CD4-positive, alpha-beta T cell treated with Interferon gamma for 1 hour (primary cell): Measurements from ENCODE around the gene MTMR6.
"Not testable (repeated sequence)": the region's sequence is repeated elsewhere in the genome, so short reads cannot be mapped to it uniquely, and the experiment has no call there.

Experiments
- DNase-seq: peaks from one replicate; pipeline ENCODE4 v3.0.0-alpha.2; 2020

Gene MTMR6

GRCh38 chr13:25286969-25287961, at the start of gene MTMR6:
MTMR6 (minus strand) TSS chr13:25287488; CDS start chr13:25287247, 241 bp downstream.
- DNase-seq = peak; percentile 96

GRCh38 chr13:25335856-25336255, 48.6 kb upstream of the MTMR6 start:
- no peak for DNase-seq

GRCh38 chr13:25330541-25330940, 43.3 kb upstream of the MTMR6 start:
- no peak for DNase-seq

GRCh38 chr13:25329706-25330105, 42.4 kb upstream of the MTMR6 start:
- DNase-seq = no peak

GRCh38 chr13:25324100-25324499, 36.8 kb upstream of the MTMR6 start:
- DNase-seq = no peak

- DNase-seq = no peak
These were observed 32.5 kb upstream of the MTMR6 start for GRCh38 chr13:25319771-25320170.

- DNase-seq = not testable (repeated sequence)
These were observed 31.7 kb upstream of the MTMR6 start for GRCh38 chr13:25318946-25319345.

- DNase-seq = no peak
These were observed 23.6 kb upstream of the MTMR6 start for GRCh38 chr13:25310891-25311290.

GRCh38 chr13:25306671-25307464, 19.6 kb upstream of the MTMR6 start:
- no peak for DNase-seq

- DNase-seq = no peak
These were observed 14.8 kb upstream of the MTMR6 start for GRCh38 chr13:25302121-25302520.

- DNase-seq = peak; percentile 92
These were observed 14.2 kb upstream of the MTMR6 start, which contains the start of gene NUP58 for GRCh38 chr13:25301347-25302113. NUP58 (plus strand) TSS chr13:25301625; CDS start chr13:25301774, 149 bp downstream.

GRCh38 chr13:25300861-25301346, 13.6 kb upstream of the MTMR6 start:
- no peak for DNase-seq

GRCh38 chr13:25295701-25296100, 8.4 kb upstream of the MTMR6 start:
- no peak for DNase-seq

- DNase-seq = no peak
These were observed 7.9 kb upstream of the MTMR6 start for GRCh38 chr13:25295228-25295627.

GRCh38 chr13:25292301-25292700, 5.0 kb upstream of the MTMR6 start:
- no peak for DNase-seq

- DNase-seq = no peak
These were observed 4.4 kb upstream of the MTMR6 start for GRCh38 chr13:25291691-25292090.

GRCh38 chr13:25288966-25289365, 1.7 kb upstream of the MTMR6 start:
- no peak for DNase-seq

GRCh38 chr13:25286308-25286968, 850 bp downstream of the MTMR6 start:
- peak; percentile 61 for DNase-seq

GRCh38 chr13:25281935-25282332, 5.4 kb downstream of the MTMR6 start:
- DNase-seq = no peak

- DNase-seq = no peak
These were observed 5.9 kb downstream of the MTMR6 start for GRCh38 chr13:25281193-25281934.

- no peak for DNase-seq
These were observed 6.9 kb downstream of the MTMR6 start for GRCh38 chr13:25280396-25280795.
